B cell (primary cell): ENCODE data around the gene SLC29A4. TPM values are rescaled to one million over a fixed set of nuclear protein-coding genes. Genes with fewer than 3 reads are reported as not detected.
"Not testable (repeated sequence)": the region's sequence is repeated elsewhere in the genome, so short reads cannot be mapped to it uniquely, and the experiment has no call there.

Experiments
- ATAC-seq: fragments of 200-7000 bp; cut with Tn5 transposase; one replicate; pipeline ENCODE4 v1.10.0; 2021; ENCODE audit warnings: low read depth, mild to moderate bottlenecking, moderate number of reproducible peaks, moderate library complexity
- CTCF ChIA-PET: fragments of 350-600 bp; sonication (Branson Sonifier 250); formaldehyde crosslinking; loops from one replicate; lab custom pipeline; 2021; ENCODE audit warnings: antibody characterized with exemption, inconsistent platforms; lab: Charles Lee
- POLR2A ChIA-PET: fragments of 350-600 bp; sonication (Branson Sonifier 250); formaldehyde crosslinking; loops from one replicate; lab custom pipeline; 2021; ENCODE audit warnings: antibody characterized with exemption; lab: Charles Lee
- DNase-seq: peaks from one replicate; pipeline ENCODE4 v3.0.0; 2013
- H2AFZ ChIP-seq: 2 replicates; pipeline ENCODE4 v1.6.1; 2012; ENCODE audit warnings: mild to moderate bottlenecking, low read depth, low read length; ENCODE audit not compliant: insufficient read depth, poor library complexity, severe bottlenecking
- H3K27ac ChIP-seq, 2 donors: 1 replicate in 1 of 2; 2 replicates in 1 of 2; pipeline ENCODE4 v1.5.1; 2012 to 2013; ENCODE audit warnings: low read length in 2 of 2, mild to moderate bottlenecking in 2 of 2, moderate library complexity in 1 of 2
- H3K27me3 ChIP-seq, 4 experiments: fragments of 200-600 bp in 1 of 4; sonication (generic) in 1 of 4; replicated peaks in 1 of 4; 1 replicate in 2 of 4; 2 replicates in 2 of 4; pipeline versions ENCODE4 v1.6.1 to v1.7.0; 2013 to 2016; ENCODE audit warnings: low read length in 3 of 4, mild to moderate bottlenecking in 2 of 4, mixed read lengths in 1 of 4, moderate library complexity in 1 of 4; ENCODE audit not compliant: insufficient read depth in 4 of 4, control insufficient read depth in 3 of 4; ENCODE audit errors: control extremely low read depth in 1 of 4
- H3K36me3 ChIP-seq, 2 experiments: replicated peaks in 1 of 2; 1 replicate in 1 of 2; 2 replicates in 1 of 2; pipeline versions ENCODE4 v1.6.1 to v1.7.1; 2013; ENCODE audit warnings: low read length in 1 of 2; ENCODE audit not compliant: insufficient read depth in 2 of 2, control insufficient read depth in 1 of 2; ENCODE audit errors: control extremely low read depth in 1 of 2, extremely low read depth in 1 of 2
- H3K4me1 ChIP-seq, 2 donors: fragments of 200-600 bp in 1 of 2; sonication (generic) in 1 of 2; 1 replicate in 1 of 2; 2 replicates in 1 of 2; pipeline versions ENCODE4 v1.5.1 to v1.6.1; 2013 to 2017; ENCODE audit warnings: low read length in 2 of 2; ENCODE audit not compliant: control insufficient read depth in 2 of 2, insufficient read depth in 2 of 2
- H3K4me2 ChIP-seq: replicated peaks from 2 replicates; pipeline ENCODE3; 2012; ENCODE audit warnings: mild to moderate bottlenecking, low read depth, low read length; ENCODE audit not compliant: poor library complexity, severe bottlenecking
- H3K4me3 ChIP-seq, 5 experiments: fragments of 200-600 bp in 1 of 5; sonication (generic) in 1 of 5; 1 replicate in 3 of 5; 2 replicates in 2 of 5; pipeline versions ENCODE4 v1.5.1 to v1.7.0; 2011 to 2016; ENCODE audit warnings: low read length in 4 of 5, mild to moderate bottlenecking in 4 of 5, low read depth in 2 of 5, control low read depth in 1 of 5, moderate library complexity in 1 of 5; ENCODE audit not compliant: insufficient read depth in 1 of 5; ENCODE audit errors: control extremely low read depth in 1 of 5, extremely low read depth in 1 of 5
- H3K79me2 ChIP-seq: fragments of 200-600 bp; sonication (generic); one replicate; pipeline ENCODE4 v1.6.0; 2016; ENCODE audit warnings: low read length; ENCODE audit not compliant: control insufficient read depth, insufficient read depth
- H3K9ac ChIP-seq: fragments of 200-600 bp; sonication (generic); 2 replicates; pipeline ENCODE4 v1.6.1; 2017; ENCODE audit warnings: mild to moderate bottlenecking, low read length, moderate library complexity
- H3K9me3 ChIP-seq, 3 donors: one replicate each; pipeline versions ENCODE4 v1.6.1 to v1.7.1; 2013; ENCODE audit warnings: low read length in 2 of 3; ENCODE audit not compliant: control insufficient read depth in 2 of 3, insufficient read depth in 1 of 3; ENCODE audit errors: control extremely low read depth in 1 of 3
- H4K20me1 ChIP-seq: 2 replicates; pipeline ENCODE4 v1.6.0; 2012; ENCODE audit warnings: mild to moderate bottlenecking, low read length; ENCODE audit not compliant: insufficient read depth, control insufficient read depth, poor library complexity, severe bottlenecking
- H3K27ac Mint-ChIP-seq: one replicate; pipeline ENCODE4 v1.8.0; 2021; ENCODE audit warnings: mixed read lengths
- H3K27me3 Mint-ChIP-seq: one replicate; pipeline ENCODE4 v1.8.0; 2021; ENCODE audit warnings: mixed read lengths
- H3K4me1 Mint-ChIP-seq: one replicate; pipeline ENCODE4 v1.8.0; 2021; ENCODE audit warnings: mixed read lengths
- H3K4me3 Mint-ChIP-seq: one replicate; pipeline ENCODE4 v1.8.0; 2021; ENCODE audit warnings: mixed read lengths
- H3K9me3 Mint-ChIP-seq: one replicate; pipeline ENCODE4 v1.8.0; 2022; ENCODE audit warnings: mixed read lengths; ENCODE audit not compliant: insufficient read depth
- CTCF ChIP-seq: fragments of 200-600 bp; IDR thresholded peaks from one replicate; pipeline ENCODE4 v1.8.0; 2022; ENCODE audit warnings: antibody characterized with exemption, mild to moderate bottlenecking
- EZH2 ChIP-seq: IDR thresholded peaks from 2 replicates; pipeline ENCODE4 v1.6.1; 2012; ENCODE audit warnings: borderline replicate concordance, low read depth, mild to moderate bottlenecking, moderate library complexity, low read length; ENCODE audit not compliant: insufficient read depth, poor library complexity, severe bottlenecking
- WGBS: methylation state at CpG from one replicate; pipeline ENCODE4 v1.1.5; 2013; ENCODE audit warnings: missing lambda C conversion rate; ENCODE audit not compliant: insufficient coverage; 5-methylcytosine and 5-hydroxymethylcytosine counted together
- intact Hi-C: fragments of 100-400 bp; cut with micrococcal nuclease; formaldehyde crosslinking; loops from one replicate; pipeline ENCODE4 v1.10.0; 2022
- polyA plus RNA-seq: library from polyadenylated mRNA; depleted of rRNA; stranded (reverse); fragments of >200 nt; gene quantifications from 2 replicates; pipeline ENCODE4 v1.2.3, GENCODE V29; 2012
- total RNA-seq, 2 donors: library from RNA; stranded (reverse); fragments of 120-200 nt in 1 of 2; gene quantifications; 1 replicate in 1 of 2; 2 replicates in 1 of 2; pipeline versions ENCODE4 v1.2.3 to v1.2.4, GENCODE V29; 2013 to 2022

The SLC29A4 gene
- total and polyA plus RNA-seq, 2 donors (not counting 1 experiment from before 2014, with no cell fraction given), result 0.21 to 0.67 TPM

GRCh38 chr7:5274441-5274840, 8.3 kb upstream of the SLC29A4 start:
- Mint-ChIP-seq H3K27ac (no peak overlapping the region), H3K27me3 (peaks cover 13% of the 10 kb centered on the region), H3K4me3 (no peak overlapping the region), H3K4me1 (no peaks in the 10 kb centered on the region), H3K9me3 (no peaks in the 10 kb centered on the region)
- WGBS, result 87% methylated on average over 7 of the region's 7 CpGs
- Histone ChIP-seq H3K79me2 (no peaks in the 10 kb centered on the region), H3K9me3 (peaks cover 0 to 2% (median 0%) of the 10 kb centered on the region in 3 donors), H2AFZ (no peak overlapping the region), H3K27me3 (no peaks in the 10 kb centered on the region), H3K27ac (no peak overlapping the region), H3K4me1 (no peaks in the 10 kb centered on the region), H3K4me2 (no peak overlapping the region), H4K20me1 (no peaks in the 10 kb centered on the region), H3K9ac (no peak overlapping the region), H3K36me3 (no peaks in the 10 kb centered on the region), H3K4me3 (no peak overlapping the region)
- intact Hi-C loops, result no loop called here
- TF ChIP-seq CTCF (no peak), EZH2 (no peak)
- ChIA-PET POLR2A (no interaction called here), CTCF (no interaction called here)
- DNase-seq (no peak), ATAC-seq (no peak)

- H3K4me3 ChIP-seq, H3K9me3 ChIP-seq, DNase-seq, intact Hi-C loops, H3K27ac ChIP-seq, H4K20me1 ChIP-seq, H3K27me3 ChIP-seq, H3K9ac ChIP-seq, H3K4me2 ChIP-seq, H2AFZ ChIP-seq, ATAC-seq, POLR2A ChIA-PET, H3K79me2 ChIP-seq, H3K27ac Mint-ChIP-seq, CTCF ChIA-PET, H3K4me1 ChIP-seq, H3K9me3 Mint-ChIP-seq, H3K4me3 Mint-ChIP-seq, H3K36me3 ChIP-seq, H3K4me1 Mint-ChIP-seq: not testable (repeated sequence)
- 73% methylated on average over 5 of the region's 11 CpGs for WGBS
- peaks cover 13% of the 10 kb centered on the region for H3K27me3 Mint-ChIP-seq
These were observed 7.7 kb upstream of the SLC29A4 start for GRCh38 chr7:5274985-5275431.

- ATAC-seq, H3K4me3 ChIP-seq, intact Hi-C loops, H3K4me3 Mint-ChIP-seq, H3K4me1 Mint-ChIP-seq, H3K36me3 ChIP-seq, H3K27ac ChIP-seq, DNase-seq, H3K4me2 ChIP-seq, H3K79me2 ChIP-seq, H3K4me1 ChIP-seq, H4K20me1 ChIP-seq, H3K9me3 ChIP-seq, POLR2A ChIA-PET, CTCF ChIA-PET, H3K27me3 ChIP-seq, H2AFZ ChIP-seq, H3K27ac Mint-ChIP-seq, H3K9ac ChIP-seq, H3K9me3 Mint-ChIP-seq: not testable (repeated sequence)
- WGBS, result 100% methylated on average over 1 of the region's 10 CpGs
- peaks cover 11% of the 10 kb centered on the region for H3K27me3 Mint-ChIP-seq
These were observed 7.2 kb upstream of the SLC29A4 start for GRCh38 chr7:5275510-5275909.
